GM18909 (cell line): ENCODE results near the gene BCAR3.

ENCODE experiments used
- ATAC-seq: cut with Tn5 transposase; IDR thresholded peaks from one replicate; pipeline ENCODE4 v1.9.1; 2021; ENCODE audit warnings: mild to moderate bottlenecking; ENCODE audit not compliant: unreplicated experiment, poor library complexity

The BCAR3 gene

DNA sequence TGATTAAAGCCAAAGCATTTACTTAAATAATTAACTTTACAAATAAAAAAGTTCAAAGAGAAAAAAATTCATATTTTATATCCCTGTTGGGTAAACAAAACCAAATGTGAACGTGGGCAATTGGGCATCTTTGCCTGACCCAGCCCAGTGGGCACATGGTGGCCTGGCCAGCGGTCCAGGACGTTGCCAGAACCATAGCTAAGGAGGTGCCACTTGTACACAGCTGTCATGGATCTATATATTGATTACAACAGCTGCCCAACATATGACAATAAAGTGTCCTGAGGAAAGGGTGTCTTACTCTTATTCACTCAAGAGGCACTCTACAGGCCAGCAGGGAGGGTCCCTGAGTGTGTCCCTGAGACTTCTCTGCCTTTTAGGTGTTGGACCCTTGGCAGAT, 78.5 kb downstream of the BCAR3 start:
- no peak for ATAC-seq

DNA sequence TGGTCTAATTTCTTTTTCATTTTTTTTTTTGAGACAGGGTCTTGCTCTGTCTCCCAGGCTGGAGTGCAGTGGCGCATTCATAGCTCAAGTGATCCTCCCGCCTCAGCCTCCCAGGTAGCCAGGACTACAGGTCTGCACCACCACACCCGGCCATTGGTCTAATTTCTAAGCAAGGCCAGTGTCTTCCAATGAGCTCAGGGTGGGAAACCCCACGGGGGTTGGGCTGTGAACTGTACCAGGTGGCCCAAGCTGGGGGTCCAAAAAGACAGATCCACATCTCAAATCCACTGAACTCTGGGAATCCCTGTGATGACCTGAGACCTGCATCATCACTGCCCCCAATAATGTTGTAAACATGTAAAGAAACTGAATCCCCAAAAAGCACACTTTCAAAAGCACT, 79.5 kb downstream of the BCAR3 start:
- ATAC-seq = no peak

DNA sequence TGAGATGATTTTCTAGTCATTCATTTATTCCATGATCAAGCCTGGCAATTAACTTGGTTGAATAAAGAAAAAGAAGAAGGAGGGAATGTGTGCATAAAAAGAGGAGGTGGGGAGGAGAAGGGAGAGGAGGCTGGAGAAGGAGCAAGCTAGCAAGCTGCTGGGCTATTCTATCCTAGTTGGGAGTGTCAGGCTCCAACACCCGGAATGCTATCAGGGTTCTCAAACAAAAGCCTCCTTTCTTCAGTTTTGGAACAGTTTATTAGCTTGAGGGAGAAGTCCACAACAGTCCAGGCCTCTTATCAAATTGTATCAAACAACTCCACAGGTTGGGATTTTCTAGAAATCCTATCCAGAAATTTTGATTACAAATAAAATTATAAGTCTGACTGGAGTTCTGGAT, 80.0 kb downstream of the BCAR3 start:
- ATAC-seq = no peak

DNA sequence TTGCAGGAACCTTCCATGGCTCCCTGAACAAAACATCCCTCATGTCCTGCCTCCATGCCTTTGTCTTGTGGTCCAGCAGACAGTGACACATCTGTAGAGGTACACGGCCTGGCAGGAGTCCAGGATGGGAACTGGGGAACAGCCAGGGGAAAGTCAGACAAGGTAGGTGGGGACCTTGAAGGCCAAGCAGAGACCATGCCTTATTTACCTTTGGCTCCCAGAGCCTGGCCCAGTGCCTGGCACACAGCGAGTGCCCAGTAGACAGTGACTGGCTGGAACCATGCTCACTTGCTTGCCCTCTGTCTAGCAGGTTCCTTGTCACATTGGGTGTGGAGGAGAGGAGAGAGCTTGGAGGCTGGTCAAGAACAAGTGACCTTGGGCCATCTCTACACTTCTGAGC, 81.0 kb downstream of the BCAR3 start:
- no peak for ATAC-seq

DNA sequence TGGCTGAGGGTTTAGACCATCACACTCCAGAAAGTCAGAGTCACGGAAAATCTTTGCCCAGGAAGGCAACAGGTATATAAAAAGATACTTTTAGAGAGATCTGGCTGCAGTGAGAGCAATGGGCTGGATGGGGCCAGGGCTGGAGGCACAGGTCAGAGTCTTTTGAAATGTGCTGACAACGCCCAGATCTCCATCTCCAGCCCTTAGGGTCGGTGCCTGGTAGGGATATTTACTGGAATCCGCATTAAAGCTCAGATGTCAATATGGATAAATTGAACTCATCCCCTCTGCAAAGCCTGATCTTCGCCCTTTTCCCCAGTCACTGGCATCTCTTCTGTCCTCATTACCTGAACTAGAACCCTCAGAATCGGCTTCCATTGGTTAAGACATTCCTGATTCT, 82.2 kb downstream of the BCAR3 start:
- no peak for ATAC-seq

DNA sequence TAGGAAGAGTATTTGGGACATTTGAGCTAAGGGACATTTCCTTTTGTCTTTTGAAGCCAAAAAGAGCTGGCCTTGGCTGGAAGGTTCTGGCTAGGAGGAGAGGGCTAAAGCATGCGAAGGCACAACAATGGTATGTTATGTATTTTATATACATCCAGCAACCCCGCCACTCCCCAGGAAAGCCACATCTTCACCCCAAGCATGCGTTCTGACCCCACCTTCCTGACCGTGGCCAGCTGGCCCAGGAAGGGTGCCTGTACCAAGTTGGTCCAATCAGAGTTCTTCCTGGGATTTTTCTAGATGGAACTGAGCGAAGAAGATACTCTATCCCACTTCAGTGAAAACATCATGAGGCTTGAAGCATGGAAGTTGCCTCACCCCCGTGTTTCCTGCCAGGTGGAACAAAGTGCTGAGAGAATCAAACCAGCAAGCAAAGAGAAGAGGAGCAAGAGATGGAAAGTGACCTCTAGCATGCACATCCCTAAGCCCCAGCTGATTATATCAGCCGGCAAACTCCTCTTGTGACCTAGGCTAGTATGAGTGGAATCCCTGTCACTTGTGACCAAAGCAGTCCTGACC, 82.7 kb downstream of the BCAR3 start:
- ATAC-seq = no peak

DNA sequence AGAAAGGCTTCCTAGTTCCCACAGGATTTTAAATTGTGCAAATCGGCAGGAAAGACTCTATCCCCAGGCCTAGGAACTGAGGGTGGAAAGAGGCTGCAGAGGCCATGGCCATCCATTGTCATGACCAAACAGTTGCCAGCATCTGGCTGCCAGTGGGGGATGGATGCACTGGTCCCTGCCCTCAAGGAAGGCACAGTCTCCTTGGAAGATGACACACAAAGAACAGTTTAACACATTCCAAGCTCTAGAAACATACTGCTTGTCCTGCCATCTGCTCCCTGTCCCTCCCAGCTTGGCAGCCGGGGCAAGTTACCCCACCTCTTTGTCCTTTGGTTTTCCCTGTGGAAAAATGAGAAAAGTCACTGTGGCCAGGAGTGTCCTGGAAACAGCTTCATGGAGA, 83.2 kb downstream of the BCAR3 start:
- ATAC-seq = no peak

DNA sequence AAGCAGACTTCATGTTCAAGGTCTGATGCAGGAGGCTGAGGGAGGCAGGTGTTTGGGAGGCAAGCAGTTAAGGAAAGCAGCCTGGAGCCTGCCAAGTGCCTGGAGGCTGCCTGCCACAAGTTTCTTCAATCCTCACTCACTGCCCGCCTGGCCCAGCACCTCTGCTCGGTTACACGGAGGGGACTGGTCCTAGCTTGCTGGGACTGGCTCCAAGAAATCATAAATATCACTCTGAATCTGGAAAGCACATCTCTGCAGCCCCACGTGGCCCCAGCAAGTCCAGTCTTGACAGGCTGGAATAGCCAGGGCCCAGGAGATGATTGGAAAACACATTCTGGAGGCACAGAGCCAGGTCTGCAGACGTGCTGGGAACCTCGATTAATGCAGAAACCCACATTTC, 83.9 kb downstream of the BCAR3 start:
- no peak for ATAC-seq

DNA sequence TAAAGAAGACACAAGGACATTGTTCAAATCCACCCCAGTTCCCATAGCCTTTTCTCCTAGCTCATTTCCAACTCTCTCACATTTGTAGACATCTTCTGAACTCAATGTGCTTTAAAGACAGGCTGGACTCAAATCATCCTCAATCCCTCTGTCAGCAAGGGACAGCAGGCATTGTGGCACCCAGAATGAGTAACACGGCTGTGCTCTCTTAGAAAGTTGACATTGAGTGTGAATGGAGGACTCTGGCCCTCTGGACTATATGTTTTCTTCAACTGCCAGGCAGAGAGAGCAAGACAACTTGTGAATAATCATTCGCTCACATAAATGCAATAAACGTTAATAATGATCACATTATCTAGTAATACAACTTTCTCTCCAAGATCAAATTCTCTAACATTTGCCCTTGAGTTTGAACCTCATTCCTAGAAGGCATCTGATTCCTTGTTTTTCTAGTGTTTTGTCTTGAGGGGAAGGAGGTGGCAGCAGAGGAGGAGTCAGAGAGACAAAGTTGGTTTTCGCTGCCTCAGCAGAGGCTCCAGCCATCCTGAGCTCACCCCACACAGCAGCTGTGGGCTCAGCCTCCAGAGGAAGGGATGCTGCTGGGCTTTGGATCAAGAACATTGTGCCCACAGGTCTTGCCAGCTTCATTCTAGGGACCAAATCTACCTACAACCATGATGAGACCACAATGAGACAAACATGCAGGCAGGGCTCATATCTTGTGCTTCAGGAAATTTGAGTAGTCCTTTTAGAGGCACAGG, 85.1 kb downstream of the BCAR3 start:
- no peak for ATAC-seq

DNA sequence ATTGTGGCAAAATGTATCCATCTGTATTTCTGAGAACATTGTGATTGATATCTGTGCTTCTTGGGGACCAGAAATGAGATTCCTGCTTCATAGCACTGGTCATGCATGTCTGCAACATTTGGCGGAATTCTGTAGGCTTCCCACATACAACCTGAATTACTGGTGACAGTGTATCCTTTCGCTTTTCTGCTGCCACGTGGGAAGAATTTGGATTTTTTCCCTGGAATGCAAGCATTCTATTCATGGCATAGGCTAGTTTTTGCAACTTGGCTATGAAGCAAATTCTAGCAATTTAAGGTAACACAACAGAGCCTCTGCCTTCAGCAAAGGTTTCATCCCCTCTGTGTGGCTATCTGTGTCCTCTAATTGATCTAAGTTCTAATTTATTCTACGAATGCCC, 85.9 kb downstream of the BCAR3 start:
- ATAC-seq = no peak

DNA sequence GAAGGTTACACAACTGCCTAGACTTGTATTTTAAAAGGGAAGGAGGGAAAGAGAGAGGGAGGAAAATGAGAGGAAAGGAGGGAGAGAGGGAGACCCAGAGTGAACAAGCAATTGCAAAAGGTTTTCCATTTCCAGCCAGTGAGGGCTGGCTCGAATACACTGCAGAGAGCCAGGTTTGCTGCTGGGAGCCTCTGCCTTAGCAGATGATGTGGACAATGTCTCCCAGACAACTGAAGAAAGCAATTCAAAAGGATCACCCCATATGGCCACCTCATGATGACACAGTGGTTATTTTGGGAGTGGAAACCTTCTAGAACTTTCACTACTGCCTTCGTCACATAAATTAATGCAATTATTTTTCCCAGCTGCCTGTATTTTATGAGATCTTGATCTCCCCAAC, 86.4 kb downstream of the BCAR3 start:
- ATAC-seq = no peak

DNA sequence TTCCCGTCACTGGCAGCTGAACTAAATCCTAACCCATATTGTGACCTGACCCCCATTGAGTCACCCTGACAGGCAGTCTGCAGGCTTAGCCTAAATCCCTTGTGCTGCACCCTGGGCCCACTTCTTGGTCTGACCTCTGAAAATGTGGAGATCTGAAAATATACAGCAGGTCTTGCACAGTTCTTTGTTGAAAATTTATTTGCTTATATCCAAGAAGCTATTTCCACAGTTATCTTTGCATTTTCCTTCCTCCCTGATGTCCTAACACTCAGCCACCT, 87.1 kb downstream of the BCAR3 start:
- ATAC-seq = no peak

DNA sequence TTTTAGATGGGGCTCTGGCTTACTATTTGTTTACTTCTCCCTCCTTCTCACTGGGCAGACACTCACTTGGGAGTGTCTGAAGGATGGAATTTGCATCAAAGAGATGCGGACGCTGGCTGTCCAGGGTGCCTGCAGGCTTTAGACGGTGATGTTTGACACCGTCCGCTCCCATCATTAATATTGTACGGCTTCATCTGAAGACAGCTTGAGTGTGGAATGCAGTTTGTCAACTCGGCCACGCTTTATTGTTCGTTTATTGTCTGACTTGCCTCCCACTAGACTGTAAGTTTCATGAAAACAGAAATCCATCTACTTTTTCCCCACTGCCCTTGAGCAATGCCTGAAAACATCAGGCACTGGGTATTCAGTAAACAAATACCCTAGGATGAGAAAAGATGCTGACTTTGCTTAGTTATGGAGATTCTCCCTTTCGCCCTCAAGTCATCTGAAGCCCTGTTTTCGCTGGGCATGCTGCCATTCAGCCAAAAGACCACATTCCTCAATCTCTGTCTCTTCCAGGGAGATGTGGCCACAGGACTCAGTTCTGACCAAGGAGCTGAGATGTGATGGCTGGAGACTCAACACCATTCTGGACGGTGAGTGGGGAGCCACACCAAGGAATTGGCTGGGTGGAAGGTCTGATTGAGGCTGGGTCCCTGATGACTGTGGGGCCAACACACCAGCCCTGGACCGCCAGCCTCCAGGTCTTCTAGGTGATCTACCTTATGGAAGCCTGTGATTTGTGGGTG, 87.6 kb downstream of the BCAR3 start:
- no peak for ATAC-seq

DNA sequence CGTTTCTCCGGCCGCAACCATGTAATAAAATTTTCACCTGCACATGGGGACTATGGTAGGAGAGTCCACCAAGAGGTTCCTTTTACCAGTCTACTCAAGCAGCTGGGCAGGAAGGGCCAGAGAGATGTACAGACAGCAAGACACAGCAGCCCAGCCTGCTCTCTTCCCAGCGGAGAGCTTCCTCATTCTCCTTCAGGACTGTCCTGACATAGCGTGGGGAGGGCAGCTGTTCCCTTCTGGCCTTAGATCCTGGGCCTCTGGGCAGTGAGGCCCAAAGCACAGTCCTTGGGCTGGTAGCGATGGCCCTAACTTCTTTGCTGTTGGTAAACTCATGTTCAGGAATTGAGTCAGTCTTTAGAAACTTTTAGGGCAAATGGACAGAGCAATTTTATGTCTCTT, 89.1 kb downstream of the BCAR3 start:
- ATAC-seq = no peak

DNA sequence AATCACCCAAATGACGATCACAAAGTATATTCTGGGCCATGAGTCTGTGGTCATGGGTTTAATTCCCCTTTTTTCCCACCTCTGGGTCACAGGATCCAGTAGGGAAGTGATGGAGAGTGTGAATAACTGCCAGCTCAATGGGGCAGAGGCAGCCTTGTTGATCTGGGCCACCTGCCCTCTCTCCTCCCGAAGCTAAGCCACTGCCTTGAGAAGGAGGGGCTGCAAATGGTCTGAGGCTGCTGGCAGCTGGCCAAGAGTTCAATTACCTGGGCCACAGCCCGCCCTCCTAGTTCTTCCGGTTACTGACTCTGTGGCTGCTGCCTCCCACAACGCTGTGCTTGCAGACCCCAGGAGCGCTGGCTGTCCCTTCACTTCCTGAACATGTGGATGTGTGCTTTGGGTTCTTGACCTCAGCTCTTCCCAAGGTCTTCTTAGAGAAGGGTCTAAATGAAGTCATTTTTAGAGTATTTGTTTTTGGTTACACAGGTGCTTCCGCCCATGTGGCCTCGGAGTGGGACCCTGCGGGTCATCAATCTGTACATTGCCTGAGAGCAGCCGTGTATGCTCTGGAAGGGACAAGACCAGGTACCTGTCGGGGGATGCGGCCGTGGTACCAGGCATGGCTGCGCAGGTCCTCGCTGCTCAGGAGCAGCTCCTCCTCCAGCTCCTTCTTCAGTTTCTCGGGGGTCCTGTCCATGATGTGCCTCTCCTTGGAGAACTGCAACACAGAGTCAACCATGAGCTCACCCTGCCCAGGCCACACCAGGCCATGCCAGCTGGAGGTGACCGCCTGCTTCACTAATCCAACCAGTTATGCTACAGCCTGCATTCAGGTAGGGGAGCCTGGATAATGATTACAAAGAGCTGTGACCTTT, 89.7 kb downstream of the BCAR3 start:
- ATAC-seq = peak; percentile 87

DNA sequence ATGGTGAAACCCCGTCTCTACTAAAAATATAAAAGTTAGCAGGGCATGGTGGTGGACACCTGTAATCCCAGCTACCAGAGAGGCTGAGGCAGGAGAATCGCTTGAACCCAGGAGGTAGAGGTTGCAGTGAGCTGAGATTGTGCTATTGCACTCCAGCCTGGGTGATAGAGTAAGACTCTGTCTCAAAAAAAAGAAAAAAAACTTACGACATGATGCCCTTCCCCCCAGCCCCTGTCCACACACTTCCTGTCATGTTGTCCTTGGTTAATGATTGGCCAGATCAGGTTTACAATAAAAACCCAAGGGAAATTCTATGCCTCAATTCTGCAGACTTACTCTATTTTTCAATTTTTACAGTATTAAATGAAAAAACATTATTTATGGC, 90.4 kb downstream of the BCAR3 start:
- ATAC-seq = peak; percentile 41

DNA sequence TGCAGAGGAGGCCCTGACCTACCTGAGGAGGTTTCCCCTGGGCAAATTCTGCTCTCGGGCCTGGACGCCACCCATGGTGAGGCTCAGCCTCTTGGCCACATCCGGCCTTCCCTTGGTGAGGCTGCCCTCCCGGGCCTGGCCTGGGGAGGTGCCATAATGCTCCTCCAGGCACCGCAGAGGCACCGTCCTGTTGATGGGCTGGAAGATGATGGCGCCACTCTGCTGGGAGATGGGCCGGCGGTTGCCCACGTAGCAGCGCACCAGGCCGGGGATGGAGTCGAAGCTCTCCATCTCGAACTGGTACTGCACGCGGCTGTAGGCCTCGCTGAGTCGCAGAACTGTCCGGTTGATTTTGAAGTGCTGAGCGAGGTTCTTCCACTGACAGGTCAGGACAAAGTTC, 92.7 kb downstream of the BCAR3 start:
- no peak for ATAC-seq

DNA sequence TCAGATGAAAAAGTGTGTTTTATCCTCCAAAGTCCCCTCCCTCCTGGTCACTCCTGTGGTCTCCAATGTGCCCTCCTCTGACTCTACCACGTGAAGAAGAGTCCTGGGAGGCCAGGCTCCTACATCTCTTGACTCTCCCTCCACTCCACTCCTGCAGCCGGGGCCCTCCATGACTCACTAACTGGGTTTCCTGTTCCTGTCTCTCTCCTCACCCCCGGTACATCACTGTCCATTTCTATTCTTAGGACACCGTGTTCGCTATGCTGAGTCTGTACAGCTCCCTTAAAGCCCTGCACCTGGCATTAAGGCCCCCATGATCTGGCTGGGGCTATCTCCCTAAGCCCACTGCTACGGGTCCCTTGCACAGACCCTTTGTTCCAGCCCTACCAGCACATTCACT, 93.4 kb downstream of the BCAR3 start:
- ATAC-seq = no peak

DNA sequence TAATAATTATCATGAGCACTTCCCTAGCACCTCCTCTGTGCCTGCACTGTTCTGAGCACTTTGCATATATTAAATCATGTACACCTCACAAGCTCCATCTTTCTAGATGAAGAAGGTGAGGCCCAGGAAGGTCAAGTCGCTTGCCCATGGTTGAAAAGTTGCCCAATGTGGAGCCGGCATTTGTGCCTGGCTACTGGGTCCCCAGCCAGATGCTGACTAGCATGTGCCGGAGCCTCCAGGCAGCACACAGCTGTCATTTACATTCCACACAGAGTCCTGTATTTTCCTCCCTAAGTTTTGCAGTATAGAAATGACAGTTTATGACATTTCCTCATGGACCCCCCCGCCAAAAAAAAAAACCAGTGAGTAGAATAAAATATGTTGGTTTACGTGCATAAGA, 94.3 kb downstream of the BCAR3 start:
- no peak for ATAC-seq

DNA sequence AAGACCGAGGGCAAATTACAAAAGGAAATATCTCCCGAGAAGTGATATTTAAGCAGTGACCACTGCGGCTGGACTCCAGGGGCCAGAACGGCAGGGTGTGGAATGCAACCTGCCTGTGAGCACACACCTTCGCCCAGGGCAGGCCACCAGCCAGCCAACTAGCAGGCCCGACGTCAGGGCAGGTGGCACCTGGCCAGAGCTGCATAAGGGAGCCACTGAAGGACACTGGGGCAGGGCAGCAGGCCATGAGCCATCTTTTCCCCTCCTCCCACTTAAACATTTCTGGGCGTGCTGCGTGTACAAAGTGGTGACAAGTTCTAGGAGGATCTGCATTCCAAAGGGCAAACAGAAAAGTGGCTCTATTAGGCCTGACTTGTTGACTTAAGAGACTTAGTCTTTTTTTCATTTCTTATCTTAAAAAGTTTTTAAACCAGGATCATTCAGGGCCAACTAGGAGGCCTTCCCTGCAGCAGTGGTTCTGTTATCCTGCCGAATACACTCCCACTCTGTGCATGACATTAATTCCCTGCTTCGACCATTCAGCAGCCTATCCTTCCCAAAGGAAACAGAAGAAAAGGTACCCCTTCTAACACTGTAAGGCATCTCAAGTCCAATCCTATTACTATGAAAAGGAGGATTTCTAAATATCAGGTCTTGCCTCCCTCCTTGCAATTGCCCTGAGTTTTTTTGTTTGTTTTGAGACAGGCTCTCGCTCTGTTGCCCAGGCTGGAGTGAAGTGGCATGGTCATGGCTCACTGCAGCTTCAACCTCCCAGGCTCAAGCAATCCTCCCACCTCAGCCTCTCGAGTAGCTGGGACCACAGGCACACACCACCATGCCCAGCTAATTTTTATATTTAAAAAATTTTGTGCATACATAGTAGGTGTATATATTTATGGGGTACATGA, 96.3 kb downstream of the BCAR3 start:
- ATAC-seq = no peak
